GM18520 (cell line): ENCODE measurements around the gene RPL37.
A peak's percentile ranks its signal among the peaks of the same experiment; 100 is the strongest.
"Not testable (repeated sequence)": the region's sequence is repeated elsewhere in the genome, so short reads cannot be mapped to it uniquely, and the experiment has no call there.

Experiments
- ATAC-seq: cut with Tn5 transposase; IDR thresholded peaks from one replicate; pipeline ENCODE4 v1.9.1; 2021; ENCODE audit not compliant: unreplicated experiment

RPL37 gene

DNA sequence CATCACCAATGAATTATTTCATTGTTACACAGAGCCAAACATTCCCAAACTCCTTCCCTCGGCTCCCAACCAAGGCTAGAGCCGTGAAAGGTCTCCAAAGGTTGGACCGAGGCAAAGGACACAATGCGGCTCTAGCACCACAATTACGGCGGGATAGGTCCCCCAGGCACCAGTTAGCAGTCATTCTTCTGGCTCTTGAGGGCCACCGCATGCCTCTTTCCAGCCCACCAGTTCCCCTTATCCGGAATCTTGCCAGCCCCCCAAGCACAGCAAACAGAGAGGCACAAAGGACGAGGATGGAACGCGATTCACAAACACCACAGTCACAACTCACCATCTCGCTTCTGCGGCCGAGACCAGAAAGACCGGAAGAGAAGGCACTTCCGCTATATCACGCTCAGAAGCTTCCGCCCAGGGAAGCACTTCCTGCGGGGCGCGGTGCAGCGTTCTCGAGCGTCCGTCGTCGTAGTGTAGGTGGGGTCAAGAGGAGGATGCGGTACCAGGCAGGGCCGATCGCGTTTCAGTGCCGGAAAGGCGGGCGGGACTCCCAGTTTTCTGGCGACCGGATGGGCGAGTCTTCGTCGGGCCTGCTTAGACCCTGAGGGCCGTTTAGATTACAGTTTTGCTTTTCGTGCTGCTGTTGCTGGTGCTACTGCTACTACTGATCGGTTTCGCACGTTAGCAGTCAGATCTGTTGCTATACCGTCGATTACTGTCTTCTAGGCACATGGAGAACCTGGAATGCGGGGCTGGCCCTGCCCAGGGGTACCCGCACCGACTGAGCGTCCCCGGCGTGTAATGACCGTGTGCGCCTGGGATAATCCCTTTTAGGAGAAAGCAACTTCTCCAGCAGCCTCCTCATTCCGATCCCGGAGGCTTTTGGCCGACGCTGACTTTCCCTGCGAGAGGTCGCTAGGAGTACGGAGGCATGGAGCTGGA, at the start of gene RPL37:
RPL37 (minus strand) TSS at position 374 of the 939 bp plus-strand sequence; CDS start at position 337, 37 bp downstream.
- ATAC-seq: peak; percentile 94

DNA sequence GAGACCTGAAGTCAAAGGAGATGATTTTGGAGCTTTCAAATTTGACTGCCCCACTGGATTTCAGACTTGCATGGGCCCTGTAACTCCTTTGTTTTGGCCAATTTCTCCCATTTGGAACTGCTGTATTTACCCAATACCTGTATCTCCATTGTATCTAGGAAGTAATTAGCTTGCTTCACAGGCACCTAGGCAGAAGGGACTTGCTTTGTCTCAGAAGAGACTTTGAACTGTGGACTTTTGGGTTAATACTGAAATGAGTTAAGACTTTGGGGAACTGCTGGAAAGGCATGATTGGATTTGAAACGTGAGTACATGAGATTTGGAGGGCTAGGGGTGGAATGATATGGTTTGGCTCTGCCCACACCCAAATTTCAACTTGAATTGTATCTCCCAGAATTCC, 48.0 kb upstream of the RPL37 start:
- ATAC-seq: not testable (repeated sequence)

DNA sequence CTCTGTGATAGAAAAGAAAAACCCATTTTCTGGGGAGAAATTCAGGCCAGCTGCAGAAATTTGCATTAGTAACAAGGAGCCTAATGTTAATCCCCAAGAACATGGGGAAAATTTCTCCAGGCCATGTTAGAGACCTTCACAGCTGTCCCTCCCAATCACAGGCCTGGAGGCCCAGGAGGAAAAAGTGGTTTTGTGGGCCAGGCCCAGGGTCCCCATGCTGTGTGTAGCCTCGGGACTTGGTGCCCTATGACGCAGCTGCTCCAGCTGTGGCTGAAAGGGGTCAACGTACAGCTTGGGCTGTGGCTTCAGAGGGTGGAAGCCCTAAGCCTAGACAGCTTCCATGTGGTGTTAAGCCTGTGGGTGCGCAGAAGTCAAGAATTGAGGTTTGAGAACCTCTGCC, 47.3 kb upstream of the RPL37 start:
- no peak for ATAC-seq

DNA sequence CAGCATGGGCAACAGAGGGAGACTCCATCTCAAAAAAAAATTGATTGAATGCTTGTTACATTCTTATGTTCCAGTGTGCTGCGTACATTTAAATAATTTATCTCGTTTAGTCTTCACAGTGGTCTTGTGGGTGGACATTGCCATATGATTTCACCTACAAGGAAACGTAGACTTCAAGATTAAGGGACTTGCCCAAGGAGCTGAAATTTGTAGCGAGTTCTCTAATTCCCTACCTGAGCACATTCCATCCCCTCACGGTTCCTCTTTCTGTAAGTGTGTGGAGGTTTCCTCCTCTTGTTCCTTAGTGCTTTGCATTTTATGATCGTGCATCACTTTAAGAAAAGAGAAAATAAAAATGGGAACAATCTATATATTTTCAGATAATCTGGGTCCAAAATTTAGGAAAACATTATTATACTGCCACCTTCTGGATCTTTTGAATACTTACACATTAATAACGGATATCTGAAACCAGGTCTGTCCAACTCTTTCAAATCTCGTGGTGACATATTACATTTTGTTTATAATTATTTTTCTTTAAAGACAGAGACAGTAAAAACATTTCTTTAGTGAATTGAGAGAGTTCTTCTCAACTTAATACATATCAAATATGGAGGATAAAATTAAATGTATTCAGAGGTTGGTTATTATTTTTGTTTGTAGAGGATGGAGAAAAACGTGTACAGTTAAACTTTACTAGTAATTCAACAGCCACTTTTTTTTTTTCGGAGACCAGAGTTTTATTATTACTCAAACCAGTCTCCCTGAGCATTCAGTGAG, 44.3 kb upstream of the RPL37 start:
- ATAC-seq: no peak

DNA sequence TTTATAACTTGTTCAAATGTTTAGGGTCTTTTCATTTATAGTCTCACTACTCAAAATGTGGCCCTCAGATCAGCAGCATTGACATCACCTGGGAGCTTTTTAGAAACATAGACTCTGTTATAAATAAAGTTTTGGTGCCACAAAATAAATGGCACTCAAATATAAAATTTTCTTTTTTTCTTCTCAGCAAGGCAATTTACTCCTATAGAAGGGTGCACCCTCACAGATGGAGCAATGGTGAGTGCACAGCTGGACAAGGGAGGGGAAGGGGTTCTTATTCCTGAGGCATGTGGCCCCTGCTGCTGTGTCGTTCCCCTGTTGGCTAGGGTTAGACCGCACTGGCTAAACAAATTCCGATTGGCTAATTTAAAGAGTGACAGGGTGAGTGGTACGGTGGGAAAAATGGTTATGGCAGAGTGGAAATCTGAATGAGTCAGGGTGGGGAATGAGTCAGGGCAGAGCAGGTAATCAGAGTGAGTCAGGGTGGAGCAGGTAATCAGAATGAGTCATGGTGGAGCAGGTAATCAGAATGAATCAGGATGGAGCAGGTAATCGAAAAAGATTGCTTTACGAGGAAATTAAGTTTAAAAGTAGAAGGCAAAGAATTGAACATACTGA, 42.5 kb upstream of the RPL37 start:
- ATAC-seq: no peak

DNA sequence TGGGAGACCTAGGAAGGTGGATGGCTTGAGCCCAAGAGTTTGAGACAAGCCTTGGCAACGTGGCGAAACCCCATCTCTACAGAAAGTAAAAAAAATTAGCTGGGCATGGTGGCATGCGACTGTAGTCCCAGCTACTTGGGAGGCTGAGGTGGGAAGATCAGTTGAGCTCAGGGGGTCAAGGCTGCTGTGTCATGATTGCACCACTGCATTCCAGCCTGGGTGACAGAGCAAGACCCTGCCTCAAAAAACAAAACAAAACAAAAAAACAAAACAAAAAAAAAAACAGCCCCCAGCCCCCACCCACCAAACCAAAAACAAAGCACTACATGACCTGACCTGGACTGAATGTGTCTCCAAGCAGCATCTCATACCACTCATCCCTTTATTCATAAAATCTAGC, 40.9 kb upstream of the RPL37 start:
- ATAC-seq: no peak

DNA sequence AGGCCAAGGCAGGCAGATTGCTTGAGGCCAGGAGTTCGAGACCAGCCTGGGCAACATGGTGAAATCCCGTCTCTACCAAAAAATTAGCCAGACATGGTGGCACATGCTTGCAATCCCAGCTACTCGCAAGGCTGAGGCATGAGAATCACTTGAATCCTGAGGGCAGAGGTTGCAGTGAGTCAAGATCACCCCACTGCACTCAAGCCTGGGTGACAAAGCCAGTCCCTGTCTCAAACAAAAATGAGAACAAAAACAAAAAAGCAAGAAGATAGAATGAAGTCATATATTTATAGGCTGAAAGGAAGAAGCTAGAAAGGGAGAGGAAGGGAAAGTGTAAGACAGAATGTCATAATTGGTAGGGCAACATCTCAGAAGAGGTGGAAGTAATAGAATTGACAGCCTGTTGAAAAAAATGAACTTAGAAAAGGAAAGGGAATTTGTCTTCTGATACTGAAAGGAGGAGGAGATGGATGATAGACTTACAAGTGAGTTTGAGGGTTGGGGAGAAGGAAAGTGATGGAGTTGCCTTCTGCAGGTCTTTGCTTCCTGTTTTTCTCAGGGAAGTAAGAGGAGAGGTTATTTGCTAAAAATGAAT, 38.4 kb upstream of the RPL37 start:
- no peak for ATAC-seq

DNA sequence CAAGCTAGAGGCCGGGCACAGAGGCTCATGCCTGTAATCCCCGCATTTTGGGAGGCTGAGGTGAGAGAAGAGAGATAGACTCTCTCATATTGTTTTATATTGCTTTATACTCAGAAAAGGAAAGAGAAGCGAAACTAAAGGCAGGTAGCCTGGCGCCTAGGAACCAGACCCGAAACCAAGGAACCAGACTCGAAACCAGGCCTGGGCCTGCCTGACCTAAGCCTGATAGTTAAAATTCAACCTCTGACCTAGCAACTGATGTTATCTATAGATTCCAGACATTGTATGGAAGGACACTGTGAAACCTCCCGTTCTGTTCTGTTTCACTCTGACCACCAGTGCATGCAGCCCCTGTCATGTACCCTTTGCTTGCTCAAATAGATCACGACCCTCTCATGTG, 37.2 kb upstream of the RPL37 start:
- not testable (repeated sequence) for ATAC-seq

DNA sequence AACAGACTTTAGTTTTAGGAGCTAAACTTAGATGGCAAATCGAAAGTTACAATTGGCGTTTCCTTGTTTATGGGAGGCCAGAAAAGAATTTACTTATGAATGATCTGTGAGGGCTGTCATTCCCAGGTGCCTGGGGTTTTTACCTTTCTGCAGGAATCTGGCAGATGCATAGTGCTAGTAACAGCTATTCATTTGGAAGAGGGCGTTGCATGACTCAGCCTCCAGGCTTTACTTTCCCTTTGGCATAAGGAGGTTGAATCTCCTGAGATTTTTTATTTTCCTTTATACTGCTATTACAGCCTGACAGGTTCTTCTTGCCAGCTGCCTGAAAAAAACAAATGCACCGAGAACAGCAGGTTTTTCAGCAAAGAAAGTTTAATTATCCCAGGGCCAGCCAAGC, 36.2 kb upstream of the RPL37 start:
- ATAC-seq: no peak

DNA sequence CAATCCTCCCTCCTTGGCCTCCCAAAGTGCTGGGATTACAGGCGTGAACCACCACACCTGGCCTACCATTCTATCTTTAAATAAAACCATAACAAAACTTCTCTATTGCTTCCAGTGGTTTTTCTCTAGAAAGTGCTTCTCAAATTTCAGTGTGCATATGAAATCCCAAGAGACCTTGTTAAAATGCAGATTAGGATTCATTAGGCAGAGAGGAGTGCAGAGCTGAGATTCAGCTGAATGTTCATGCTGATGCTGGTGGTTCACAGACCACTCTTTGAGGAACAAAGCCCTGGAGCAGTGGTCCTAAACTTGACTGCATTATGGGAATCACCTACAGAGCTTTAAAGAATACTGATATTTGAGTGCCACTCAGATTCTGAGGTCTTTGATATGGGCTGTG, 34.4 kb upstream of the RPL37 start:
- no peak for ATAC-seq

DNA sequence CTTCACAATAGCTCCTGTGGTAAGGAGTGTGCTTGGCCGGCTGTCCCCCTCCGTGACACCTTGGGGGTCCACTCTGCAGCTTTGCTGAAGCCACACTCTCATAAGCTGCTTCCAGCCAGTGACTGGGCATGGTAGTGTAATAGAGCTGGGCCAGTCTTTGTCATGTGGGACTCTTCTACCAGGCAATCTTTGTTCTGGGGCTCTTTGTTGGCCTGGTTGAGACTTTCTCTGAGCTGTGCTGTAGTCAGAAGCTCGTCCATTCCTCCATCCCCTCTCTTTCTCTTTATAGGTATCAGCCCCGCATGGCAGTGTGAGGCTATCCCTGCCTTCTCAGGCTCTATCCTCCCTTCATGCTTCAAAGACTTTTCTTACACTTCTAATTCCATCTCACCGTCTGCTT, 31.8 kb upstream of the RPL37 start:
- no peak for ATAC-seq

DNA sequence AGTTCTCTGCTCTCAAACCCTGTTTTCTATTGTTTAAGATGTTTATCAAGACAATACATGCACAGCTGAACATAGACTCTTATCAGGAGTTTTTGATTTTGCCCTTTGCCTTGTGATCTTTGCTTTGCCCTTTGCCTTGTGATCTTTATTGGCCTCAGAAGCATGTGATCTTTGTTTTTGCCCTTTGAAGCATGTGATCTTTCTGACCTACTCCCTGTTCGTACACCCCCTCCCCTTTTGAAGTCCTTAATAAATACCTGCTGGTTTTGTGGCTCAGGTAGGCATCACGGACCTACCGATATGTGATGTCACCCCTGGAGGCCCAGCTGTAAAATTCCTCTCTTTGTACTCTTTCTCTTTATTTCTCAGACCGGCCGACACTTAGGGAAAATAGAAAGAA, 30.0 kb upstream of the RPL37 start:
- not testable (repeated sequence) for ATAC-seq

DNA sequence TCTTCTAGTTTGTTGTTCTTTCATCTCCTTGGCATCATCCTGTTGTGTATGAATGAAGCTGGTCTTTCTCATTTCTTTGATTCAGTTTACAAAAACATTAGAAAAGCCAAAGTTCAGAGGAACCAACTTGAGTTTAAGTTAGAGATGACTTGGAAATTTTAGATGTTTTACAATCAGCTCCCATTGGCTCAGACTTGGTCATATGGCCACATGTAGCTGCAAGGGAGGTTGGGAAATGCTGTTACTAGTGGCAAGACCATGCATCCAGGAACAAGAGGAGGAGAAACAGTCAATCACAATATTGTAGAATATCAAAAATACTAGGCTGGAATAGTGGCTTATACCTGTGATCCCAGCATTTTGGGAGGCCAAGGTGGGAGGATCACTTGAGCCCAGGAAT, 25.7 kb upstream of the RPL37 start:
- no peak for ATAC-seq

DNA sequence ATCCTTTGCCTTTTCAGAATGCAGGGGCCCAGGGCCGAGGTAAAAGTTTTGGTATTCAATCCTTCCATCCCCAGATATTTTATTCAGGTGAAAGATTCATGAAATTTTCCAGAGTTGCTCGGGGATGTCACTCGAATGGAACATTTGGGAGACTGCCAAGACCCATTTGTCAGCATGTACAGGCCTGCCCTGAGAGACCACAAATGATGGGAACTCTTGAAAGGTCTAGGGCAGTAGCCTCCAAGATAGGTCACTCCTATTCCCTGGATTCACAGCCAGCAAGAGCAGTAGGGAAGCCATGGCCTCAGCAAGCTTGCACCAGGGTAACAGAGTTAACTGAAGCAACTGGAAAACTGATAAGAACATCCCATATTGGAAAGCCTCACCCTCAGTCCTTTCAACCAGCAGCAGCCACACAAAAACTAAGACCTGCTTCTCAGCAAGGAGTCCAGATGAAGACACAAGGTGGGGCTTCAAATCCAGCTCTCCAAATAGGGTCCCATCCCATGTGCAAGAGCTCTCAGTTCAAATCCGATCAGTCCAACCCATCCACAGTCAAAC, 18.7 kb upstream of the RPL37 start:
- no peak for ATAC-seq

DNA sequence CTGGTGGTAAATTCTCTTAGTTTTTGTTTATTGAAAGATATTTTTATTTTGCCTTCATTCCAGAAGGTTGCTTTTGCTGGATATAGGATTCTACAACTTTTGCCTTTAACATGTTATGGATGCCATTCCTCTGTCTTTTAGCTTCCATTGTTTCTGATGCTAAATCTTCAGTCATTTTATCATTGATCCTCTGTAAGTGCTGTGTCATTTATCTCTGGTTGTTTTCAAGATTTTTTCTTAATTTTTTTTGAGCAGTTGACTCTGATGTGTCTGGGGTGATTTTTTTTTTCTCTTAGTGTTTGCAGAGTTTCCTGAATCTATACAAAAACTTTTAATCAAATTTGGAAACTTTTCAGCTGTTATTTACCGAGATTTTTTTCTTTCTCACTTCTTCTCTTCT, 12.5 kb upstream of the RPL37 start:
- ATAC-seq: no peak

DNA sequence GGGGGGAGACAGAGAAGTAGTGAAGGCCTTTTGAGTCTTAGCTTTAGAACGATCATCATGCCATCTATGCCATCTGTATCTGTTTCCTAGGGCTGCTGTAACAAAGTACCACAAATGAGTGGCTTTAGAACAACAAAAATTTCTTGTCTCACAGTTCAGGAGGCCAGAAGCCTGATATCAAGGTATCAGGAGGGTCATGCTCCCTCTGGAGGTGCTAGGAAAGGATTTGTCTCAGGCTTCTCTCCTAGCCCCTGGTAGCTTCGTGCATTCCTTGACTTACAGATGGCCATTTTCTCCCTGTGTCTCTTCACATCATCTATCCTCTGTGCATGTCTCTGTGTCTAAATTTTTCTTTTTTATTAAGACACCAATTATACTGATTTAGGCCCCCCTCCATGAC, 11.3 kb upstream of the RPL37 start:
- no peak for ATAC-seq

DNA sequence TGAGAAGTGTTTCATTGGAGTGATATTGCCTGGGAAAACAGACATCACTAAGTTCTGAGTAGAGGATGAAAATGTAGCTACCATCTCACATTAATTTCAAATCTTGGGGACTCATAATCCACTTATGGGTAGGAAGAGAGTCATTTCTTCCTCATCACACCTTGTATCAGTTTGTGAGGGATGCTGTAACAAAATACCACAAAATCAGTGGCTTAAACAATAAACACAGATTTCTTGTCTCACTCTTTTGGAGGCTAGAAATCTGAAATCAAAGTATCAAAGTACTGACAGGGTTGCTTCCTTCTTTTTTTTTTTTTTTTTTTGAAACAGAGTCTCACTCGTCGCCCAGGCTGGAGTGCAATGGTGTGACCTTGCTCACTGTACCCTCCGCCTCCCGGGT, 9.5 kb upstream of the RPL37 start:
- ATAC-seq: no peak

DNA sequence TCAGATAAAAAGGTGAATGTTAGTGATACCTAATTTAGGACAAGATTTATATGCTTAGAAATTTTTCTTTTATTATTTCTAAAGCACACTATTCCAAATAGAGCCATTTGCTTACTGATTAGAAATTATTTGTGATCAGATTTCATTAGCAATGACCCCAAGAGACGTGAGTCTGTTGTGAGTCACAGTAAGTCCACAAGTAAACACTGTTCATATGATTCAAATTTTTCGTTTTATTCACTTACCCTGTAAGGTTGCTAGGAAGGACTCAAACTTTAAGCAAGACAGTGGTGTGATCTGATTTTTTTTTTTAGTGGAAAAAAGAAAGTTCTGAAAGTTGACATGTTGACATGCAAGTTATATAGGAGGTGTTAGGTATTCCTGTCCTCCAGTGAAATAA, 7.3 kb upstream of the RPL37 start:
- ATAC-seq: no peak

DNA sequence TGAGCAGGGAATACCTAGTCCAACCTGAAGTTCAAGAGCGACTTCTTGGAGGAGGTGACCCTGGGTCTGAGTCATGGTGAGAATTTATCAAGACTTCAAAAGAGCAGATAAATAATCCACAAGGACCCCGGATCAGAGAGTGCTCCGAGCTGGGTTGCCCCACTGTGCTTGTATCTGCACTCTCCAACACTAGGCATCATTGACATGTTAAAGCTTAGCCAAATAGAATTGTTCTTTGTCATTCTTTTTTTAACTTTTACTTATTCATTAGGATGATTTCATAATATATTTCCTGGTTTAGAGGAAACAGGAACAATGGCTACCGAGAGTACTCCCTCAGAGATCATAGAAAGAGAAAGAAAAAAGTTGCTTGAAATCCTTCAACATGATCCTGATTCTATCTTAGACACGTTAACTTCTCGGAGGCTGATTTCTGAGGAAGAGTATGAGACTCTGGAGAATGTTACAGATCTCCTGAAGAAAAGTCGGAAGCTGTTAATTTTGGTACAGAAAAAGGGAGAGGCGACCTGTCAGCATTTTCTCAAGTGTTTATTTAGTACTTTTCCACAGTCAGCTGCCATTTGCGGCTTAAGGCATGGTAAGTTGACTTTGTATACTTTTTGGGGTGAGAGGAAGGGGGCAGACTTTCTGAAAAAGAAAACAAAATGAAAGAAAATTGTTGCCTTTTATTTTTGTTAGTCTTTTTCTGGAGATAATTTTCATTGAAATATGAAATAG, 6.2 kb upstream of the RPL37 start, which contains the start of gene CARD6:
CARD6 (plus strand) TSS at position 300 of the 738 bp plus-strand sequence; CDS start at position 316, 16 bp downstream.
- no peak for ATAC-seq

DNA sequence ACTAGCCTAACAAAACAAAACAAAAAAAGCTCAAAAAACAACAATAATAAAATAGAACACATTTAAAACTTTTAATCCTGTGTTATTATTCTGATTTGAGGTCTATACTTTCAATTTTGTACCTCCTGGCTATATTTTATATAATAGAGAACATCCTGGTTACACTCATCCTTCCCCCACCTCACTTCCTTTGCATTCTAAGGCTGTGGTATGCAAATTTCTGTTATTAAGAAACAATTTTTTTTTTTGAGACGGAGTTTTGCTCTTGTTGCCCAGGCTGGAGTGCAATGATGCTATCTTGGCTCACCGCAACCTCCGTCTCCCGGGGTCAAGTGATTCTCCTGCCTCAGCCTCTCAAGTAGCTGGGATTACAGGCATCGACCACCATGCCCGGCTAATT, 3.1 kb upstream of the RPL37 start:
- ATAC-seq: no peak
